GM20000 (cell line): Measurements from ENCODE around the gene ANTKMT.
A peak's percentile ranks its signal among the peaks of the same experiment; 100 is the strongest.

Source experiments
- DNase-seq: peaks from one replicate; pipeline ENCODE4 v3.0.0; 2012; ENCODE audit warnings: low spot score
- TF ChIP-seq, protein P1 (sequence below): IDR thresholded peaks from 2 replicates; pipeline ENCODE4 v1.5.1; 2012; ENCODE audit warnings: mild to moderate bottlenecking, control low read depth; ENCODE audit errors: extremely low read depth, missing control alignments

ANTKMT gene

DNA sequence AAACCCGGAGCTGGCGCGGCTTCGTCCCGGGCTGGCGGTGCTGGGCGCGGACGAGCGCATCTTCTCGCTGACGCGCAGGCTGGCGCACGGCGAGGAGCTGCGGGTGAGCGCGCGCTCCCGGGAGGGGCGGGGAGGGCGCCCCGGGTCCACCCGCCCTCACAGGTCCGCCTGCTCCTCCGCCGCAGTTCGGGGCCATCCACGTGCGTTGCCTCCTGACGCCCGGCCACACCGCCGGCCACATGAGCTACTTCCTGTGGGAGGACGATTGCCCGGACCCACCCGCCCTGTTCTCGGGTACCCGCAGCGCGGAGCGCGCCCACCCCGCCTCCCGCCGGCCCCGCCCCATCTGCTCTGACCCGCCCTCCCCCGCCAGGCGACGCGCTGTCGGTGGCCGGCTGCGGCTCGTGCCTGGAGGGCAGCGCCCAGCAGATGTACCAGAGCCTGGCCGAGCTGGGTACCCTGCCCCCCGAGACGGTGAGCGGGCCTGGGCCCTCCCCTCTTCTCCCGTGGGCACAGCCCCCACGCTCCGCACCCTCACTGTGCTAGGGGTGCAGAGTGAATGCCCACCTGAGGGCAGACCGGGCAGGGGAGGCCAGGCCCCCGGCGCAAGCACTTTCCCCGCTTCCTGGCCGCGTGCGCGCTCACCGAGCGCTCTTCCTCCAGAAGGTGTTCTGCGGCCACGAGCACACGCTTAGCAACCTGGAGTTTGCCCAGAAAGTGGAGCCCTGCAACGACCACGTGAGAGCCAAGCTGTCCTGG lies 7.4 kb downstream of the ANTKMT start:
- DNase-seq, result peak; percentile 93
- TF ChIP-seq, protein P1, sequence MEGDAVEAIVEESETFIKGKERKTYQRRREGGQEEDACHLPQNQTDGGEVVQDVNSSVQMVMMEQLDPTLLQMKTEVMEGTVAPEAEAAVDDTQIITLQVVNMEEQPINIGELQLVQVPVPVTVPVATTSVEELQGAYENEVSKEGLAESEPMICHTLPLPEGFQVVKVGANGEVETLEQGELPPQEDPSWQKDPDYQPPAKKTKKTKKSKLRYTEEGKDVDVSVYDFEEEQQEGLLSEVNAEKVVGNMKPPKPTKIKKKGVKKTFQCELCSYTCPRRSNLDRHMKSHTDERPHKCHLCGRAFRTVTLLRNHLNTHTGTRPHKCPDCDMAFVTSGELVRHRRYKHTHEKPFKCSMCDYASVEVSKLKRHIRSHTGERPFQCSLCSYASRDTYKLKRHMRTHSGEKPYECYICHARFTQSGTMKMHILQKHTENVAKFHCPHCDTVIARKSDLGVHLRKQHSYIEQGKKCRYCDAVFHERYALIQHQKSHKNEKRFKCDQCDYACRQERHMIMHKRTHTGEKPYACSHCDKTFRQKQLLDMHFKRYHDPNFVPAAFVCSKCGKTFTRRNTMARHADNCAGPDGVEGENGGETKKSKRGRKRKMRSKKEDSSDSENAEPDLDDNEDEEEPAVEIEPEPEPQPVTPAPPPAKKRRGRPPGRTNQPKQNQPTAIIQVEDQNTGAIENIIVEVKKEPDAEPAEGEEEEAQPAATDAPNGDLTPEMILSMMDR, result no peak

DNA sequence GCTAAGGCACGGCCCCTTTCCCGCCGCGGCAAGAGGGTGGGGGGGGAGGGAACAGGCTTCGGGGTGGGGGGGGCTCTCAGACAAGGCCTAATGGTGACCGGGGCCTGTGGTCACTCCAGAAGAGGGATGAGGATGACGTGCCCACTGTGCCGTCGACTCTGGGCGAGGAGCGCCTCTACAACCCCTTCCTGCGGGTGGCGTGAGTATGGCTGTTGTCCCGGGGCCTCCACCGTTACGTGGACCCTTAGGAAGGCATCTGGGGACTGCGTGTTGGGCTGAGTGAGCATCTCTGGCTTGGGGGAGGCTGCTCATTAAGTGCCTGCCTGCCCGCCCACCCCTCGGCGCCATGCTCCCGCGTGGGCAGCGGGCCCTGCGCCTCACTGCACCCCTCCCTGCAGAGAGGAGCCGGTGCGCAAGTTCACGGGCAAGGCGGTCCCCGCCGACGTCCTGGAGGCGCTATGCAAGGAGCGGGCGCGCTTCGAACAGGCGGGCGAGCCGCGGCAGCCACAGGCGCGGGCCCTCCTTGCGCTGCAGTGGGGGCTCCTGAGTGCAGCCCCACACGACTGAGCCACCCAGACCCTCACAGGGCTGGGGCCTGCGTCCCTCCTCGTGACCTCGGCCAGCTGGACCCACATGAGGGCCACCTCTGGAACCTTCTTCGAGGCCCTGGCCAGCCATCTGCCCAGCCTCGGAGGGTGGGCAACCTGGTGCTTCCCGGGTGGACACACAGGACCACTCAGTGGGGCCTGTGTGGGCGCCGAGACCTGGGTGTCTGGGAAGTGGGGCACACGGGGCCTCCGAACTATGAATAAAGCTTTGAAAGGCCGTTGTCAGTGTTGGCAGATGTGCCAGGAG lies 8.2 kb downstream of the ANTKMT start:
- TF ChIP-seq, protein P1, result no peak
- no peak for DNase-seq

- DNase-seq, result no peak
- TF ChIP-seq, protein P1, result no peak
These were observed 9.1 kb downstream of the ANTKMT start for GRCh38 chr16:729768-730665.

DNA sequence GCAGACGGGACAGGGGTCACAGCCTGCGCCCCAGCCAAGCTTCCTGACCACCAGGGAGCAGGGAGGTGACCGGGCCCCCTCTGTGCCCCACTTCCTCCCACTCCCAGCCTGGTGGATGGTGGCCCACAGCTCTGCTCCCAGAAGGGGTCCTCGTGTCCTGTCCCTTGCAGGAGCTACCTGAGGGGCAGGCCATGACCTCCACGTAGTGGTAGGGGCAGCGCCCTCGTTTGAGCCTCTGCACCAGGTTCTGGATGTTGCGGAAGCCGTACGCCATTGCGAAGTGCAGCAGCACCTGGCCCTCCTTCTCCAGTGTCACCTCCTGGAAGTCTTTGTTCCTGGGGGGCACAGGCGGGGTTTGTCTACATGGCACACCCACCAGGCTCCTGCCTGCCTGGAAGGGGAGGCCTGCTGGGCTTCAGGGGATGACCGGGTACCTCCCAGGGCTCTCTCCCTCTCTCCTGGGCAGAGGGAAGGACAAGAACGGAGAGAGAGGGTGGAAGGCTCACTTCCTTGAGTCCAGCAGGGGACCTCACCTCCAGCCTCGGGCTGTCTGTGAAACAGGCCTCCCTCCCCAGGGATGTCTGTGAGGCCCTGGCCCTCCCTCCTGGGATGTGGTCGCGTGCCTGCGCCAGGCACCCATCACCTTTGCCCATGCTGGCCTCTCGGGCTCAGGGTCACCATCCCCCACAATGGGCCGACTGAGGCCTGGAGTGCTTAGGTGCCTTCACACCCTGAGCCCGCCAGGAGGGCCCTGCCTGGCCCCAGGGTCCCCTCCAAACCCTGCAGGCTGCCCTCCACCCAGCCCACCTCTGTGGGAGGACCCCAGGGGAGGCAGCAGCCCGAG lies 9.9 kb downstream of the ANTKMT start:
- TF ChIP-seq, protein P1, result no peak
- no peak for DNase-seq

DNA sequence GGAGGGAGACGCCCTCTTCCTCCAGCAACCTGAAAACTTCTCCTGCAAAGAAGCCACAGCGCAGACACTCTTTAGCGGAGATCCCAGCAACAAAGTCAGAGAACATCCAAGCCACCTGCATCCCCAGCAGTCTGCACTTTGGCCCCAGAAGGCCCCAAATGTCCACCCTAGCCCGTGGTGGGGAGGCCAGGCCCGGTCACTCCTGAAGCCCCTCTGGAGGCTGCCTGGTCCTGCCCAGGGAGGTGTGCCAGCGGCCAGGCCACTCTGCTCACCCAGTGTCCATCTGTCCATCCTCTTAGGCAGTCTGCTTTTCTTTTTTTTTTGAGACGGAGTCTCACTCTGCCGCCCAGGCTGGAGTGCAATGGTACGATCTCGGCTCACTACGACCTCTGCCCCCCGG lies 11.4 kb downstream of the ANTKMT start:
- DNase-seq, result no peak
- TF ChIP-seq, protein P1, result no peak

DNA sequence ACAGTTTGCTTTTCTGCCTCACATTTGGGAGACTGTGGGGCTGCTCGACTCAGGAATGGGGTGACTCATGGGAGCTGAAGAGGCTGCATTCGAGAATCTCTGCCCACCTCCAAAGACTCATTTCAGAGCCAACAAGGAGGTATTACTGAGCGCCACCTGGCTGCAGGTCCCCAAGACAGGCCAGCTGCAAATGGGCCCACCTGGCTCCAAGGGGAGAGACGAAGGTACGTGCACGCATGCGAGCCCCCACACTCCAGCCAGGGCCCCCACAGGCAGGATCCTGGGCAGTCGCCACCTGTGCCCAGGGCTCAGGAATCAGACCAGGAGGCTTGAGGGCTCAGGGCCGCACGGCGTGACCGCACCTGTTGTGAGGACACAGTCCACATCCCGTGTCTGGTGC lies 12.0 kb downstream of the ANTKMT start:
- DNase-seq, result no peak
- TF ChIP-seq, protein P1, result no peak
